SH-SY5Y (cell line): ENCODE data around the gene FREM2.

ENCODE experiments used
- GATA2 ChIP-seq: IDR thresholded peaks from 2 replicates; pipeline ENCODE4 v1.6.1; 2011; ENCODE audit warnings: mild to moderate bottlenecking, low read depth, low read length
- GATA3 ChIP-seq: IDR thresholded peaks from 2 replicates; pipeline ENCODE4 v1.6.1; 2011; ENCODE audit warnings: low read depth, mild to moderate bottlenecking, low read length, moderate library complexity

DNA sequence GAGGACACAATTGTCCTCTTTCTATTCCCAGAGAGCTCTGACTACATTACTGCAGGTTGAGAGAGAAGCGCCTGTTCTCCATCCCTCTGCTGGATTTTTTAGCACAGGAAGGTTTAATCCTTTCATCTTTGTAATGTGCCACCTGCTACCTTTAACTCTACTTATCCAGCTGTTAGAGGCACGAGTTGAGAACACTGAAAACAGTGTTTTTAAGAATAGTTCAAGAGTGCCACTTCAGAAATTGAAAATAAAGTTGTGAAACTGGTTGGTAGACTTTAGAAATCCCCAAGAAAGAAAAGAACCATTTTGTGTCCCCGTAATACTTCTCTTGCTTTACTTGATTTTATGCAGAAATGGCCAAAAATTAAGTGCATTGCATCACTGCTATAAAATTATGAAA, 20.6 kb downstream of the FREM2 start:
- TF ChIP-seq GATA2 (no peak), GATA3 (no peak)
